ENCODE data around the gene PIGN. TPM values are rescaled to one million over a fixed set of nuclear protein-coding genes. Genes with fewer than 3 reads are reported as not detected.

The PIGN gene
- total and polyA plus RNA-seq, 4 donors: 7.6 to 32.2 (median 16.6) TPM

GRCh38 chr18:62071071-62071470 is 115.8 kb downstream of the PIGN start:
- Histone ChIP-seq H3K36me3 (ENCODE audit: control insufficient read depth in 1 of 2, insufficient read depth in 2 of 2, low read length in 1 of 2) (peaks cover 2 to 4% of the 10 kb centered on the region in 2 donors), H3K9me3 (ENCODE audit: control insufficient read depth, low read length) (no peaks in the 10 kb centered on the region), H3K4me1 (ENCODE audit: control insufficient read depth in 1 of 2, insufficient read depth in 2 of 2, low read length in 2 of 2) (no peaks in the 10 kb centered on the region), H3K27me3 (ENCODE audit: control insufficient read depth in 1 of 2, insufficient read depth in 2 of 2, low read length in 1 of 2) (no peaks in the 10 kb centered on the region), H3K4me3 (ENCODE audit: low read length in 2 of 2) (no peak overlapping the region), H3K27ac (ENCODE audit: low read depth in 1 of 2, low read length in 2 of 2) (no peak overlapping the region)
- WGBS, 2 donors: 86 to 87% methylated on average over 4 of the region's 4 CpGs
- intact Hi-C loops (cut with DNase I): no loop called here
- ATAC-seq (ENCODE audit: low FRiP score) (no peak), DNase-seq (no peak)

- WGBS, 2 donors: 92 to 94% methylated on average over 2 of the region's 2 CpGs
- no peaks in the 10 kb centered on the region for H3K9me3 ChIP-seq (ENCODE audit: control insufficient read depth, low read length)
- no peak overlapping the region for H3K4me3 ChIP-seq (ENCODE audit: low read length in 2 of 2)
- intact Hi-C loops (cut with DNase I): no loop called here
- DNase-seq: no peak
- no peaks in the 10 kb centered on the region for H3K4me1 ChIP-seq (ENCODE audit: control insufficient read depth in 1 of 2, insufficient read depth in 2 of 2, low read length in 2 of 2)
- no peak overlapping the region for H3K27ac ChIP-seq (ENCODE audit: low read depth in 1 of 2, low read length in 2 of 2)
- no peaks in the 10 kb centered on the region for H3K27me3 ChIP-seq (ENCODE audit: control insufficient read depth in 1 of 2, insufficient read depth in 2 of 2, low read length in 1 of 2)
- H3K36me3 ChIP-seq (ENCODE audit: control insufficient read depth in 1 of 2, insufficient read depth in 2 of 2, low read length in 1 of 2): peaks cover 2 to 4% of the 10 kb centered on the region in 2 donors
- no peak for ATAC-seq (ENCODE audit: low FRiP score)
Measured at GRCh38 chr18:62070302-62070701, 116.6 kb downstream of the PIGN start.

- intact Hi-C loops (cut with DNase I): no loop called here
- DNase-seq: no peak
- Histone ChIP-seq H3K4me1 (ENCODE audit: control insufficient read depth in 1 of 2, insufficient read depth in 2 of 2, low read length in 2 of 2) (no peaks in the 10 kb centered on the region), H3K4me3 (ENCODE audit: low read length in 2 of 2) (no peak overlapping the region), H3K27ac (ENCODE audit: low read depth in 1 of 2, low read length in 2 of 2) (no peak overlapping the region), H3K9me3 (ENCODE audit: control insufficient read depth, low read length) (no peaks in the 10 kb centered on the region), H3K36me3 (ENCODE audit: control insufficient read depth in 1 of 2, insufficient read depth in 2 of 2, low read length in 1 of 2) (peaks cover 2 to 4% of the 10 kb centered on the region in 2 donors), H3K27me3 (ENCODE audit: control insufficient read depth in 1 of 2, insufficient read depth in 2 of 2, low read length in 1 of 2) (no peaks in the 10 kb centered on the region)
- 94 to 98% methylated on average over 2 of the region's 2 CpGs for WGBS, 2 donors
- no peak for ATAC-seq (ENCODE audit: low FRiP score)
Measured at GRCh38 chr18:62069556-62069955, 117.3 kb downstream of the PIGN start.

DNA sequence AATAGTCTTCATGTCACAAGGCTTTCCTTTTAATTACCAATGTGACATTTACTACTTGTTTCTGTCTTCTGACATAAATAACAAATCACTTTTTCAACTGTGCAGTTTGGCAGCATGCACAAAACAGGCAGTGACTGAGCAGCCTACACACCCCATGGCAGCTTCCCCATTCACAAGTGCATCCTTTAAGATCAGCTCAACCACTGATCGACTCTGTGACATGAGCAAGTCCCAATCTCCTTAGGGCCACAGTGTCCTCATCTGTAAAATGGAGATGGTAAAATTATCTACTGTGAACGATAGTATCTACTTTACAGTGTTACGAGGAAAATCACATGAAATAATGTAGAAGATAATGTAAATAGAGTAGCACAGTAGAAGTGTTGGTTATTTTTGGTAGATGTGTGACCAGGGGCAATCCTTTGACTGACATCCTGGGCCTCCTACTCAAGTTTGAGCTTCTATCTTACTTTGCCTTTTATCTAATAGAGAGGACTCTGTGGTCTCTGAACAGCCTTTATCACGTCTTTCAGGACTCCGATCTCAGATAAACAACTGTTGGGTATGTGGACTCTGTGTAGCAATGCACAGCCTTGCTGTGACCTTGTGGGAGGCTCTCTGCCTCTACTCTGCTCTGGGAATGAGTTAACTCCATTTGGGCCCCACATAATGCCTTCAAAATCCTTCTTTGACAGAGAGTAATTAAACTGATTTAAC is 120.6 kb downstream of the PIGN start:
- WGBS, 2 donors: 94 to 97% methylated on average over 5 of the region's 5 CpGs
- ATAC-seq (ENCODE audit: low FRiP score) (no peak), DNase-seq (no peak)
- Histone ChIP-seq H3K27me3 (ENCODE audit: control insufficient read depth in 1 of 2, insufficient read depth in 2 of 2, low read length in 1 of 2) (no peaks in the 10 kb centered on the region), H3K36me3 (ENCODE audit: control insufficient read depth in 1 of 2, insufficient read depth in 2 of 2, low read length in 1 of 2) (peaks cover 3 to 4% of the 10 kb centered on the region in 2 donors), H3K4me3 (ENCODE audit: low read length in 2 of 2) (no peak overlapping the region), H3K4me1 (ENCODE audit: control insufficient read depth in 1 of 2, insufficient read depth in 2 of 2, low read length in 2 of 2) (no peaks in the 10 kb centered on the region), H3K27ac (ENCODE audit: low read depth in 1 of 2, low read length in 2 of 2) (no peak overlapping the region), H3K9me3 (ENCODE audit: control insufficient read depth, low read length) (no peaks in the 10 kb centered on the region)
- intact Hi-C loops (cut with DNase I): no loop called here

DNA sequence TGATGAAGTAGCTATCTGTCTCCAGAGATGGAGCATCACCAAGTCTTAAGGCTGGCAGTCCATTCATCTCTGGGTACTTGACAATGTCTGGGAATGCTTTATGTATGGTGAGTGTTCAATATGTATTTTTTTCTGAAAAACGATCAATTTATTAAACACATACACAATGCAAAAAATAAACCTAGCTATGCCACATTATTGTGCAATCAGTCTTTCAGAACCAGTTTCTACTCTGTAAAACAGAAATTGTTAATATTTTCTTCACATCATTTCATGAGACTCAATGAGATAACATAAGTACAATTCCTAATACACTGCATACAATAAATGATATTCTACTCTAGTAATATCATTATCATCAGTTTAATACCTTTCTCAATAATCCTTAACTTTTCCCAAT is 122.5 kb downstream of the PIGN start:
- 88 to 95% methylated on average over 1 of the region's 1 CpG for whole genome bisulfite sequencing, 2 donors
- Histone ChIP-seq H3K9me3 (ENCODE audit: control insufficient read depth, low read length) (no peaks in the 10 kb centered on the region), H3K4me1 (ENCODE audit: control insufficient read depth in 1 of 2, insufficient read depth in 2 of 2, low read length in 2 of 2) (no peaks in the 10 kb centered on the region), H3K27ac (ENCODE audit: low read depth in 1 of 2, low read length in 2 of 2) (no peak overlapping the region), H3K36me3 (ENCODE audit: control insufficient read depth in 1 of 2, insufficient read depth in 2 of 2, low read length in 1 of 2) (peaks cover 3 to 4% of the 10 kb centered on the region in 2 donors), H3K4me3 (ENCODE audit: low read length in 2 of 2) (no peak overlapping the region), H3K27me3 (ENCODE audit: control insufficient read depth in 1 of 2, insufficient read depth in 2 of 2, low read length in 1 of 2) (no peaks in the 10 kb centered on the region)
- DNase-seq (no peak), ATAC-seq (ENCODE audit: low FRiP score) (no peak)
- intact Hi-C loops (cut with DNase I): no loop called here

- DNase-seq (no peak), ATAC-seq (ENCODE audit: low FRiP score) (no peak)
- no peaks in the 10 kb centered on the region for H3K4me1 ChIP-seq (ENCODE audit: control insufficient read depth in 1 of 2, insufficient read depth in 2 of 2, low read length in 2 of 2)
- intact Hi-C loops (cut with DNase I): no loop called here
- 96 to 97% methylated on average over 5 of the region's 5 CpGs for WGBS, 2 donors
- no peak overlapping the region for H3K4me3 ChIP-seq (ENCODE audit: low read length in 2 of 2)
- no peak overlapping the region for H3K27ac ChIP-seq (ENCODE audit: low read depth in 1 of 2, low read length in 2 of 2)
- no peaks in the 10 kb centered on the region for H3K9me3 ChIP-seq (ENCODE audit: control insufficient read depth, low read length)
- H3K36me3 ChIP-seq (ENCODE audit: control insufficient read depth in 1 of 2, insufficient read depth in 2 of 2, low read length in 1 of 2): peaks cover 0 to 3% of the 10 kb centered on the region in 2 donors
- H3K27me3 ChIP-seq (ENCODE audit: control insufficient read depth in 1 of 2, insufficient read depth in 2 of 2, low read length in 1 of 2): no peaks in the 10 kb centered on the region
Measured at GRCh38 chr18:62061821-62062478, 124.9 kb downstream of the PIGN start.

DNA sequence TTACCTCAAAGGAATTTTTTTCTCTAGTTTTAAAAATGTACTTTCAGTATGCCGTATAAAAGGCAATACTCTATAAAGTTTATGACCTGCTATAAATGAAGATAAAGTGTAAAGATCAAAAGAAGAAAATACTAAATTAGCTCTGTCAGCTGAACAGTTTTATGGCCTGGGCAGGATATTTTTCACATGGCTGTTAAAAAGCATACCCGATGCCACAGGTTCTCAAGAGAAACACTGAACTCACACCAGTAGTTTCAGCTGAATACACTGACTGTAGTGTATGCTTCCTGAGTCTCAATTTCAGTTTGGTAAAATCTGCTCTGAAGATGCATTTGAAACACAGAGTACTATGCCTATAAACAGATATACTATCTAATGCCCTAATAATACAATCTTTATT is 126.0 kb downstream of the PIGN start:
- Histone ChIP-seq H3K9me3 (ENCODE audit: control insufficient read depth, low read length) (no peaks in the 10 kb centered on the region), H3K27ac (ENCODE audit: low read depth in 1 of 2, low read length in 2 of 2) (no peak overlapping the region), H3K36me3 (ENCODE audit: control insufficient read depth in 1 of 2, insufficient read depth in 2 of 2, low read length in 1 of 2) (peaks cover 0 to 3% of the 10 kb centered on the region in 2 donors), H3K4me3 (ENCODE audit: low read length in 2 of 2) (no peak overlapping the region), H3K4me1 (ENCODE audit: control insufficient read depth in 1 of 2, insufficient read depth in 2 of 2, low read length in 2 of 2) (no peaks in the 10 kb centered on the region), H3K27me3 (ENCODE audit: control insufficient read depth in 1 of 2, insufficient read depth in 2 of 2, low read length in 1 of 2) (no peaks in the 10 kb centered on the region)
- DNase-seq: no peak
- intact Hi-C loops (cut with DNase I): no loop called here
- 72 to 80% methylated on average over 2 of the region's 2 CpGs for WGBS, 2 donors
- no peak for ATAC-seq (ENCODE audit: low FRiP score)

DNA sequence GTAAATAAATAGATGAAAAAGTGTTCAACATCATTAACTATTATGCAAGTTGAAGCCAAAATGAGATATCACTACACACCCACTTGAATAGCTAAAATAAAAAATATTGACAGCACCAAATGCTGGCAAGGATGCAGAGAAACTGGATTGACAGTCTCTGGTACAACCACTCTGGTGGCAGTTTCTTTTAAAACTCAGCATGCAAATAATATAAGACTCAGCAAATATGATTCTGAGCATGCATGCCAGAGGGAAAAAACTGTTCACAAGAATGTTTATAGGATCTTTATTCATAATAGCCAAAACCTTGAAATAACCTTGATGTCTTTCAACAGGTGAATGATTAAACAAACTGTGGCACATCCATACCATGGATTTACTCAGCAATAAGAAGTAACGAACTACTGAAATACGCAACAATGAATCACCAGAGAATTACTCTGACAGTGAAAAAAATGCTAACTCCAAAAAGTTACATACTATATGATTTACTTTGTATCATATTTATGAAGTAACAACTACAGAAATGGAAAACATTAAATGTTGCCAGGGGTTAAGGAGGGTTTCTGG is 131.8 kb downstream of the PIGN start:
- no peaks in the 10 kb centered on the region for H3K4me1 ChIP-seq (ENCODE audit: control insufficient read depth in 1 of 2, insufficient read depth in 2 of 2, low read length in 2 of 2)
- no peak for ATAC-seq (ENCODE audit: low FRiP score)
- H3K27me3 ChIP-seq (ENCODE audit: control insufficient read depth in 1 of 2, insufficient read depth in 2 of 2, low read length in 1 of 2): no peaks in the 10 kb centered on the region
- no peak overlapping the region for H3K27ac ChIP-seq (ENCODE audit: low read depth in 1 of 2, low read length in 2 of 2)
- intact Hi-C loops (cut with DNase I): no loop called here
- H3K36me3 ChIP-seq (ENCODE audit: control insufficient read depth in 1 of 2, insufficient read depth in 2 of 2, low read length in 1 of 2): no peaks in the 10 kb centered on the region
- H3K4me3 ChIP-seq (ENCODE audit: low read length in 2 of 2): no peak overlapping the region
- no peaks in the 10 kb centered on the region for H3K9me3 ChIP-seq (ENCODE audit: control insufficient read depth, low read length)
- 97 to 98% methylated on average over 2 of the region's 2 CpGs for whole genome bisulfite sequencing, 2 donors
- no peak for DNase-seq

DNA sequence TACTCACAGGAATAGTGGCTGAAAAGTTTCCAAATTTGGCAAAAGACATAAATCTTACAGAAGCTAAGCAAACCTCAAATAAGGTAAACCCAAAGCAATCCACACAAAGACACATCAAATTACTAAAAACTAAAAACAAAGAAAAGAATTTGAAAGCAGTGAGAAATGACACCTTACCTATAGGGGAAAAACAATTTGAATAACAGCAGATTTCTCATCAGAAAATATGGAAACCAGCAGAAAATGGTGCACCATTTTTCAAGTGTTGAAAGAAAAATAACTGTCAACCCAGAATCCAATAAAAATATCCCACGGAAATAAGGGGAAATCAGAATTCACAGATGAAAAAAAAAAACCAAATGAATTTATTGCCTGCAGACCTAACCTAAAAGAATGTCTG is 138.6 kb downstream of the PIGN start:
- Histone ChIP-seq H3K27me3 (ENCODE audit: control insufficient read depth in 1 of 2, insufficient read depth in 2 of 2, low read length in 1 of 2) (no peaks in the 10 kb centered on the region), H3K4me3 (ENCODE audit: low read length in 2 of 2) (no peak overlapping the region), H3K27ac (ENCODE audit: low read depth in 1 of 2, low read length in 2 of 2) (no peak overlapping the region), H3K9me3 (ENCODE audit: control insufficient read depth, low read length) (no peaks in the 10 kb centered on the region), H3K4me1 (ENCODE audit: control insufficient read depth in 1 of 2, insufficient read depth in 2 of 2, low read length in 2 of 2) (no peaks in the 10 kb centered on the region), H3K36me3 (ENCODE audit: control insufficient read depth in 1 of 2, insufficient read depth in 2 of 2, low read length in 1 of 2) (peaks cover 0 to 3% of the 10 kb centered on the region in 2 donors)
- intact Hi-C loops (cut with DNase I): no loop called here
- no peak for ATAC-seq (ENCODE audit: low FRiP score)
- WGBS, 2 donors: 23 to 28% methylated on average over 1 of the region's 1 CpG
- DNase-seq: no peak

Measured in aorta (tissue), 5 donors.